CD4-positive, alpha-beta T cell treated with Interleukin-12 subunit alpha and Interleukin-12 subunit beta, for 1 hour (primary cell): ENCODE measurements around the gene BARHL2.

ENCODE experiments used
- DNase-seq: peaks from one replicate; pipeline ENCODE4 v3.0.0-alpha.2; 2020

The BARHL2 gene

DNA sequence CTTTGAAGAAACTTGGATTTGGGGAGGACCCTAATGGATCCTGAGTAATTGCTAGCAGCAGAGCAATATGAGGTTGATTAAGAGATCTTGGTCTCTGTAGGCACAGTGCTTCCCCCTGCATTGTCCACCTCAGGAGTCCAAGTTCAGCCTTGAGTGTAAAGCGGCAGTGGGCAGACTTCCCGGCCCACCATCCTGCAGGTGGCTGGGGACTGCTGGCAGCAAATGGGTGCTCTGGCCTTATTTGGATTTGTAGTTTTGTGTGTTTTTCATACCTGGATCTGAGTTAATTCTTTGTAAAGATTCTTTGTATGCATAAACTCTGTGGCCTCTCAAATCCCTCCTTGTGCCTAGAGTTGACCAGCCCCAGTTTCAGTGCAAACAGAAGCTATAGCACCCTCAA is 7.6 kb downstream of the BARHL2 start:
- DNase-seq, result no peak

DNA sequence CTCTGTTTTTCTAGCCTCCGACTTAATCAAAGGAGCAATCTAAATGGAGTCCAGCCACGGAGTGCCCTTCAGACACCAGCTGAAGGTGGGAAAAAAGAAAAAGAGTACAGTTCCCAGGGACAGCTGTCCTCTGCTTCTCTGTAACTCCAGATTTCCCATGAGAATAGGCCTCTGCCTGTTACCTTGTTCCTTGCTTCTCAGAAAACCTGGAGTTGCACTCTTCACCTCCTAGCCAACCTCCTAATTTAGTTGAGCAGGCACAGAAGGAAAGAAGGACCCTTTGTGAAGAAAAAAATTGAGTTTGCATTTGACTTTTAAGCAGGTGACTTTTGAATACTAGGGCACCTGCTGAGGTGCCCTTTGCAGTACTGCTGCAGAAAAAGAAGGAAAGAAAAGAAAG is 8.3 kb downstream of the BARHL2 start:
- no peak for DNase-seq

DNA sequence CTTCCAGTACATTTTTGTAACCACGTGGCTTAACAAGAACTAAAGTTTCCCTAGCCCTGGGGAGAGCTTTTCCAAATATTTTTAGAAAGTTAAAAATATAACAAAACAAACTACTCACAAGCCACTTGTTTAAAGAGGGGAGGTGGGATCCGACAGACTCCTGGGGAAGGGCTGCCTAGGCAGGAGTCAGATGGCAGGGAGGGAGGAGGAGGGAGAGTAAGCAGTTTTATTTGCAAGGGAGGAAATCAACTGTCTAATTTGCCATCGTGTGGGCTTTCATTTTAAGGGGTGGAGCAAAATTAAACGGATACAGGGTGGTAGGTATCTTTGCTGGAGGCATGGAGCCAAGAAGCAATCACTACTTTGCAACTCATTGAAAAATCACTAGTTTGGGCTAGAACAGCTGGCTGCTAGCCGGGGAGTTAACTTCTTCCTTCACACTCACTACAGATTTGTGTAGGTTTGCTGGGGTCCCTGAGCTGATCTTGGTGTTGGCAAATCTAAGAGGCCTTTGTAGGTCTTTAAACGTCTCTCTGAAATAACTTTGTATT is 8.8 kb downstream of the BARHL2 start:
- no peak for DNase-seq

DNA sequence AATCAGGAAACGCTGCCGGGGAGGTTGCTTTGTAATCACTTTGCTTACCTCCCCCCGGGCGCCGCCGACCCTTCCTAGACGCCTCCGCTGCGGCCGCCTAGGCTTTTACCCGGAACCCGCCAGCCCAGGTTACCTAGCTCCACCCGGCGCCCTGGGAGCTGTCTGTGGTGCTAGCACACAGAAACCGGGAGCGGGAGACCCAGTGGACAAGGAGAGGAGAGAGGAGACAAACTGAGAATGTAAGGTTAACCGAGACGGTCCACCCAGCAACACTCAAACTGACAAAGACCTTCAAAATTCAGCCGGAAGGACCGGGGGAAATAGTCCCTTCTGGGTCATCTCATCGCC is 9.8 kb downstream of the BARHL2 start:
- no peak for DNase-seq

DNA sequence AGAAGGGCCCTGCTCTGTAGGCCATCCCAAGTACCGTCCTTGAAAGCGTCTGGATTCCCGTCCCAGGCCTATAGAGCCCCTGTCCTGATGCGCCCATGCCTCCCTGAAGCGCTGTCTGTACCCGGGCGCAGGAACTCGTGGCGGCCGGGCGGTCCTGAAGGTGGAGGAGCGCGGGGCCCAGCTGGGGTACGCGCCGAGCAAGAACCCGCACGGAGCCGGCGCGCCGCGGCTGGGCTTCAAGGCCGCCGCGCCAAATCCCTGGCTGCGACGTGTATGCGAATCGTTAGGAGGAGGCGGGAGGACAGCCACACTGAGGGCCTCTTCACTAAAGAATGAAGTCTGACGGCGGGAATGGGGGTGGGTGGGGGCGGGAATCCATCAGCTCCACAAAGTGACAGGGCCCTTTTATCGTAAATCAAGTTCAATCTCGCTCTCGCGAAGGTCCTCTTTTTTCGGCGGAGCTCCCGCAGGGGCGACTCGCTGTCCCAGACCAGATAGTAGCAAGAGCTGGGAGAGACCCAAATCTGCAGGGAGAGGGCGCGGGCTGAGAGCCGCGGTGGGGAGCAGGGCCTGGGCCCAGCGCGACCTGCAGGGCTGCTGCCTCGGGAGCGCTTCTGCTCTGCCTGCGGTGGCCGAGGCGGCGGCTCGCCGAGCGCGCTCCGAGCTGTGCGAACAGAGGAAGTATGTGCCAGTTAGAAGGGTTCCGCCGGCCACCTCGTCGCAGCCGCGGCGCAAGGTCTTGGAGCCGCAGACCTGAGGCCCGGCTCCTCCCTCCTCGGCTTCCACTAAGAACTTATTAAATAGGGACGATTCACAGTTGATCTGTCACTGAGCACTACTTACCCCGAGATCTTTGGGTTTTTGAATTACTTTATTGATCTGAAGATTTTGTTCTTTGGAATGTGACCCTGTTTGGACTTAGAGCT is 10.4 kb downstream of the BARHL2 start:
- DNase-seq, result no peak

DNA sequence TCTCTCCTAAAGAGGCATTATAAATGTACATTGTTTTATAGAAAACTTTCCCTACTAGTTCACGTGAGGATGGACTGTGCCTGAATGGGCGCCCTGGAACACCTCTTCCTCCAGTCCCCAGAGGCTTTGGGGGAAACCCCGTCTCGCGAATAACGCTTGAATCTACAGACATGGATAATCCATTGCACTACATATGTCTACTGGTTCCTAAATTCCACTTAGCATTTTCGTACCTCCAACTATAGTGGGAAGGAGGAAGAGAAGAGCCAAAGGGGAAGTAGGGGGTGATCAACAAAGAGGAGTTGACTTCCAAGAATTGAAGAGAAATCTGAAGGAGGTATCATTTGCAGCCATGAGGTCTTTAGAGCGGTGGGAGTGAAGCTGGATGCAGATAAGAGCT is 11.1 kb downstream of the BARHL2 start:
- no peak for DNase-seq

DNA sequence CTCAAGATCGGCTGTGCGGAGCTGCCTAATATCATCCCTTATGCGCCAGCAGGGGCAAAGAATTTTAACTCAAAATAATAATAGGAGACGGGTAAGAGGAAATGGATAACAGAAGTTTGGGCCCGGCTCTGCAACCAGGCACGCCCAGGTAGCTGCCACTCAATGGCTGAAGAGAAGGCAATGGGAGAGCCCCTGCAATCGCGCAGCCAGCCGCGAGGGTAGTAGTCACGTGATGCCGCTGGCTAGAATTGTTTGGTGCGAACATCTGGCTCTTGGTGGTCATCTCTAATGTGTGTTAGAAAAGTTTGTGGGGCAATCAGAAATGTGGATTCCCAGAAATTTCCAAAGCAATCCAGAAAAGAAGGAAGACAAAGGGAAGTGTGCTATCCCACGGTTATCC is 12.3 kb downstream of the BARHL2 start:
- DNase-seq, result no peak

DNA sequence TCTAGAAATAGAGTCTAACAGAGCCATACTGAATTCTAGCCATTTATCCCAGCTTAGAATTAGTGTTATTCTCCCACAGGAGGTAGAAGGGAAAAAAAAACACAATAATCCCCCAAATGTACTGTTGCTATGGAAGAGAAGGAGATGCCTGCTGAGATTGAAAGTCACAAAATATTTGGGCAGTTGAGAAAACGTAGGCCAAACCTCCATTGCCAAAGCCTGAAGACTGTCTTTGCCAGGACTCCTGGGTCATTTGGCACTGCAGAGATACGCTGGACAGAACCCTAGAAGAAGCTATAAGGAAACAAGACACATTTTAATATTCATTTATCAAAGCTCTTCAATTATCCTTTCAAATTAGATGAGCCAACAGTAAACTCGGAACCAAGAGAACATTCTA is 22.3 kb downstream of the BARHL2 start:
- no peak for DNase-seq

DNA sequence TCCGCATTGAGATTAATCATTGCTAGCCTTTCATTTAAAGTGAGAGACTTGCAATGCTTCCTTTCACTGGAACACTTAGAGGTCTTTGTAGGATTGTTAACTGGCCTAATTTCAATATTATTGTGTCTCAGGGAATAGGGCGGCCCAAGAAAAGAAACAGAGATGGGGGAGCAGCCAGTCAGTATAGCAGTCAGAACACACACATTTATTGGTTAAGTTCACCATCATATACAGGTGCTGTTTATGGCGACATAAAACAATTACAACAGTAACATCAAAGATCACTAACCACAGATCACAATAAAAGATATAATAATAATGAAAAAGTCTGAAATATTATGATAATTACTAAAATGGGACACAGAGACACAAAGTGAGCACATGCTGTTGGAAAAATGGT is 29.4 kb downstream of the BARHL2 start:
- no peak for DNase-seq

DNA sequence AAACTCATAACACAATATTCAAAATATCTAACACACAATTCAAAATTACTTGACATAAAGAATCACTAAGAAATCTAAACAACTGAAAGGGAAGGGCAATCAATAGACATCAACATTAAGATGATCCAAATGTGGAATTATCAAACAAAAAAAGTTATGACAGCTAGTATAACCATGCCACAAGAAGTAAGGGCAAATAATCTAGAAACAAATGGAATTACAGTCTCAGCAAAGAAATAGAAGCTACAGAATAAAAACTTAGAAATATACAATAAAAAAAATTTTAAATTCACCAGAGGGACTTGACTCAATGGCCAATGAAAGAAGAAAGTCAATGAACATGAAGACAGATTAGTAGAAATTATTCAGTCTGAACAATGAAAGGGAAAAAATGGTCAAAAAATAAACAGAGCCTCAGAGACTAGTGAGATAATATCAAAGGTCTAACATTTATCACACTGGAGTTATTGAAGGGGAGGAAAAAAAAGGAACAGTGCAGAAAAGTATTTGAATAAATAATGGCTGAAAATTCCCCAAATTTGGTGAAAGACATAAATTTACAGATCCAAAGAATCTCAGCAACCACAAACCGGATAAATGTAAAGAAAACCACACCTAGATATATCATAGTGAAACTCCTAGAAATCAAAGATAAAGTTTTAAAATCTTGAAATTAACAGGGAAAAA is 41.8 kb downstream of the BARHL2 start:
- DNase-seq, result no peak

DNA sequence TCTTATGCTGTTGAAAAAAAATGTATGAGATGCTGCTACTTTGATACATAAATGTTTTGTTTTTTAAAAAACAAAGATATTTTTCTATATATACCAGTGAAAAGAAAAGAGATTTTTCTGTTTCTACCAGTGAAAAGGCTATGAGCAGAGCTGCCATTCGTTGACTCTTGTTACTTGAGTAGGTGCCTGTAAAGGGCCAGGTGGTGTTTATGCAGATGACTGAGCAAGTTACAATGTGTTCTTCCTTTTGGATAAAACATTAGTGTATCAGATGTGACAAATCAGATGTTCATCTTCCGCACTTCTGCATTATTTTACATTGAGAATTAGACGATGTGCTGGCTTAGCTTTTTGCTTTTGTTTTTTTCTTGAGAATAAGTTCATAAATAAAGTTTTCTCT is 45.4 kb downstream of the BARHL2 start:
- DNase-seq, result no peak

DNA sequence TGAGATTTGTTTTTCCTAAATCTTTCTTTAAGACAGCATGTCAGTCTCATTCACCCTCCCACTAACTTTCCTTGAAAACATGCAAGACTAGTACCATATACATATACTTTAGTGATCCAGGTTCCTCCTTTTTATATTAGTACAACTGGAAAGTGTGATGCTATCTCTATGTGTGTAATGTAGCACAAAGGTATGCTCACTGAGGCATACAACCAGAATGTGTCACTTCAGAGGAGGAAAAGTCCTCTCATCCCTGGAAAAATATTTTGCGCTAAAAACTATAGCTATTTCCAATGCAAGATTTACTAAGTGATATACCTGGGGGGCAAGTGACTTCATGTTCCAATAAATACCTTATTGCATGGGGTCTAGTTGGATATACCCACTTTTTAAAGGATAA is 45.9 kb downstream of the BARHL2 start:
- DNase-seq, result no peak
